Colonic mucosa (tissue), 4 donors: ENCODE measurements around the gene CUEDC1. TPM values are rescaled to one million over a fixed set of nuclear protein-coding genes. Genes with fewer than 3 reads are reported as not detected.

Experiments used
- DNase-seq: peaks from one replicate; pipeline ENCODE4 v3.0.0-alpha.2; 2020
- H3K27ac ChIP-seq: fragments of 200-600 bp; one replicate; pipeline ENCODE4 v1.8.0; 2021
- H3K27me3 ChIP-seq: fragments of 200-600 bp; one replicate; pipeline ENCODE4 v1.8.0; 2021
- H3K36me3 ChIP-seq: fragments of 200-600 bp; one replicate; pipeline ENCODE4 v1.8.0; 2021
- H3K4me1 ChIP-seq: fragments of 200-600 bp; one replicate; pipeline ENCODE4 v1.8.0; 2021; ENCODE audit warnings: mild to moderate bottlenecking
- H3K4me3 ChIP-seq: fragments of 200-600 bp; one replicate; pipeline ENCODE4 v1.8.0; 2021
- H3K9ac ChIP-seq, 2 donors: one replicate each; pipeline ENCODE4 v1.7.0; 2013; ENCODE audit warnings: control low read depth in 2 of 2, low read depth in 2 of 2, low read length in 2 of 2
- H3K9me3 ChIP-seq: fragments of 200-600 bp; one replicate; pipeline ENCODE4 v1.8.0; 2021
- intact Hi-C: fragments of 100-400 bp; cut with DNase I; formaldehyde crosslinking; loops from one replicate; pipeline ENCODE4 v1.14.1; 2022
- total RNA-seq, 2 donors: library from RNA; stranded (reverse); fragmentation: NEBNext Ultra II Directional in 1 of 2; extraction: Animal tissue kit (Norgen Biotek cat#: 25700) in 1 of 2; gene quantifications; one replicate each; pipeline ENCODE4 v1.2.1, GENCODE V29; 2021
- TF ChIP-seq, protein P1 (sequence below): fragments of 200-600 bp; IDR thresholded peaks from one replicate; pipeline ENCODE4 v1.8.0; 2022; ENCODE audit warnings: antibody characterized with exemption, mild to moderate bottlenecking
- donor health status: healthy.
- donor health status: DM: no; HTN: no; CAD: no.
- donor health status: DM: no; HTN: no; CAD: no.

The CUEDC1 gene
- total RNA-seq, 2 donors from 2014 or later = 14.7 to 15.2 TPM

GRCh38 chr17:57876023-57876865 lies 79.0 kb downstream of the CUEDC1 start:
- Histone ChIP-seq H3K36me3 (no peaks in the 10 kb centered on the region), H3K27ac (no peak overlapping the region), H3K4me3 (no peak overlapping the region), H3K9ac (no peak overlapping the region), H3K9me3 (no peaks in the 10 kb centered on the region), H3K4me1 (peaks cover 6% of the 10 kb centered on the region), H3K27me3 (no peaks in the 10 kb centered on the region)
- TF ChIP-seq, protein P1, sequence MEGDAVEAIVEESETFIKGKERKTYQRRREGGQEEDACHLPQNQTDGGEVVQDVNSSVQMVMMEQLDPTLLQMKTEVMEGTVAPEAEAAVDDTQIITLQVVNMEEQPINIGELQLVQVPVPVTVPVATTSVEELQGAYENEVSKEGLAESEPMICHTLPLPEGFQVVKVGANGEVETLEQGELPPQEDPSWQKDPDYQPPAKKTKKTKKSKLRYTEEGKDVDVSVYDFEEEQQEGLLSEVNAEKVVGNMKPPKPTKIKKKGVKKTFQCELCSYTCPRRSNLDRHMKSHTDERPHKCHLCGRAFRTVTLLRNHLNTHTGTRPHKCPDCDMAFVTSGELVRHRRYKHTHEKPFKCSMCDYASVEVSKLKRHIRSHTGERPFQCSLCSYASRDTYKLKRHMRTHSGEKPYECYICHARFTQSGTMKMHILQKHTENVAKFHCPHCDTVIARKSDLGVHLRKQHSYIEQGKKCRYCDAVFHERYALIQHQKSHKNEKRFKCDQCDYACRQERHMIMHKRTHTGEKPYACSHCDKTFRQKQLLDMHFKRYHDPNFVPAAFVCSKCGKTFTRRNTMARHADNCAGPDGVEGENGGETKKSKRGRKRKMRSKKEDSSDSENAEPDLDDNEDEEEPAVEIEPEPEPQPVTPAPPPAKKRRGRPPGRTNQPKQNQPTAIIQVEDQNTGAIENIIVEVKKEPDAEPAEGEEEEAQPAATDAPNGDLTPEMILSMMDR = no peak
- intact Hi-C loops = no loop called here
- DNase-seq = no peak

DNA sequence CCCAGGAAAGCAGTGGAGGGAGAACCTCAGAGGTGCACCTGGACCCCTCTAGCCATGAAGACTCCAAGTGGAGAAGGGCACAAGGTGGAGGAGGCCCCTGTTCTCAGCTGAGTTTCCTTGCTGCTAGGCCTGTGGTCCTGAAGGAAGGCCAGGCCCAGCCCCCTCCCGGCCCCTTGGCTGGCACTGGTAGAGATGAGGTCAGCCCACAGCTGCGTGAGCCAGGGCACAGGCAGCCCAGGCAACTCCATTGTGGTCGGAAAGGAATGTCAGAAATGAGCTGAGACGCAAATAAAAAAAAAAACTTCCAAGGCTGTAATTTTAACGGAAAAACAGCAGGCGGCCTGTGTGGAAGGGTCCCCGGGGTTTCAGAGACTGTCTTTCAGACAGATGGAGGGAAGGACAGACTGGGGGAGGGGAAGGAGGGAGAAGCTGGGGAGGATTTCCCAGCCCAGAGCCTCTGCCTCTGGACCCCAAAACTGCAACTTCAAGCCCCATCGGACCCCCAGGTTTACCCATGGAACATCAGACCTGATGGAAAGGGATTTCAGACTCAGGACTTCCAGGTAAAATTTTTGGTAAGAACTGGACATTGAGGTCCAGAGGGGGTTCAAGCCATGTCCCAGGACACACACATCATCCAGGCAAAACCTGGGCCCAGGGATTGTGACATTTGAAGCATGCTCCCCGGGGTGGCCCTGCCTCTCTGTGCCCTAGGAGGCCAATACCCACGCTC lies 79.8 kb downstream of the CUEDC1 start:
- TF ChIP-seq, protein P1 = no peak
- intact Hi-C loops = no loop called here

GRCh38 chr17:57874434-57875289 lies 80.5 kb downstream of the CUEDC1 start:
- DNase-seq = peak; percentile 58
- peaks cover 6% of the 10 kb centered on the region for H3K4me1 ChIP-seq
- intact Hi-C loops = no loop called here
- TF ChIP-seq, protein P1 = no peak
- no peaks in the 10 kb centered on the region for H3K9me3 ChIP-seq
- H3K9ac ChIP-seq = peak overlapping the region; percentile 3 to 33
- no peaks in the 10 kb centered on the region for H3K27me3 ChIP-seq
- no peaks in the 10 kb centered on the region for H3K36me3 ChIP-seq
- H3K4me3 ChIP-seq = no peak overlapping the region
- H3K27ac ChIP-seq = peak overlapping the region; percentile 45

More for the DNA sequence above, 79.8 kb downstream of the CUEDC1 start:
- peaks cover 6% of the 10 kb centered on the region for H3K4me1 ChIP-seq
- H3K36me3 ChIP-seq = no peaks in the 10 kb centered on the region
- no peaks in the 10 kb centered on the region for H3K27me3 ChIP-seq
- DNase-seq = no peak
- H3K9me3 ChIP-seq = no peaks in the 10 kb centered on the region
- H3K4me3 ChIP-seq = no peak overlapping the region
- H3K27ac ChIP-seq = peak overlapping the region; percentile 45
- H3K9ac ChIP-seq = peak overlapping the region in 1 of 2 donors; percentile 33

- H3K9ac ChIP-seq = peak overlapping the region in 1 of 2 donors; percentile 3
Observed at GRCh38 chr17:57874058-57874419, 81.2 kb downstream of the CUEDC1 start.

More at GRCh38 chr17:57874058-57874419, 81.2 kb downstream of the CUEDC1 start:
- intact Hi-C loops = no loop called here
- TF ChIP-seq, protein P1 = no peak
- H3K27ac ChIP-seq = peak overlapping the region; percentile 45
- no peaks in the 10 kb centered on the region for H3K27me3 ChIP-seq
- H3K4me1 ChIP-seq = peaks cover 6% of the 10 kb centered on the region
- DNase-seq = no peak
- no peaks in the 10 kb centered on the region for H3K9me3 ChIP-seq
- no peak overlapping the region for H3K4me3 ChIP-seq
- no peaks in the 10 kb centered on the region for H3K36me3 ChIP-seq
